CD14-positive monocyte (primary cell): ENCODE measurements around the gene NVL. TPM values are rescaled to one million over a fixed set of nuclear protein-coding genes. Genes with fewer than 3 reads are reported as not detected.

Experiments
- DNase-seq, 3 donors: peaks; one replicate each; pipeline ENCODE4 v3.0.0-alpha.2; 2011 to 2022
- H2AFZ ChIP-seq: 2 replicates; pipeline ENCODE4 v1.6.0; 2012; ENCODE audit warnings: mild to moderate bottlenecking, low read depth, low read length, inconsistent platforms; ENCODE audit not compliant: insufficient read depth, poor library complexity, severe bottlenecking
- H3K27ac ChIP-seq, 2 donors: 1 replicate in 1 of 2; 2 replicates in 1 of 2; pipeline ENCODE4 v1.5.1; 2012 to 2013; ENCODE audit warnings: low read length in 2 of 2, control low read depth in 1 of 2, inconsistent platforms in 1 of 2, low read depth in 1 of 2, mild to moderate bottlenecking in 1 of 2
- H3K27me3 ChIP-seq, 2 donors: one replicate each; pipeline versions ENCODE4 v1.6.0 to v1.6.1; 2011 to 2013; ENCODE audit warnings: low read length in 2 of 2; ENCODE audit not compliant: control insufficient read depth in 2 of 2, insufficient read depth in 2 of 2
- H3K36me3 ChIP-seq, 2 donors: replicated peaks in 1 of 2; 1 replicate in 1 of 2; 2 replicates in 1 of 2; pipeline versions ENCODE4 v1.5.1 to v1.6.1; 2012 to 2013; ENCODE audit warnings: low read length in 2 of 2, control low read depth in 1 of 2, inconsistent platforms in 1 of 2, mild to moderate bottlenecking in 1 of 2; ENCODE audit not compliant: insufficient read depth in 2 of 2, control insufficient read depth in 1 of 2
- H3K4me1 ChIP-seq, 2 donors: 1 replicate in 1 of 2; 2 replicates in 1 of 2; pipeline versions ENCODE4 v1.5.1 to v1.6.1; 2012 to 2013; ENCODE audit warnings: low read length in 2 of 2, control low read depth in 1 of 2, inconsistent platforms in 1 of 2, mild to moderate bottlenecking in 1 of 2, moderate library complexity in 1 of 2; ENCODE audit not compliant: insufficient read depth in 2 of 2, control insufficient read depth in 1 of 2
- H3K4me2 ChIP-seq: replicated peaks from 2 replicates; pipeline ENCODE3; 2012; ENCODE audit warnings: low read length, moderate library complexity, mild to moderate bottlenecking; ENCODE audit not compliant: poor library complexity, severe bottlenecking; ENCODE audit errors: extremely low read depth
- H3K4me3 ChIP-seq, 3 experiments: fragments of 200-600 bp in 1 of 3; sonication (generic) in 1 of 3; replicated peaks in 1 of 3; 1 replicate in 2 of 3; 2 replicates in 1 of 3; pipeline ENCODE4 v1.5.1; 2011 to 2013; ENCODE audit warnings: low read length in 3 of 3, mild to moderate bottlenecking in 3 of 3, control low read depth in 2 of 3, low read depth in 2 of 3, inconsistent platforms in 1 of 3, moderate library complexity in 1 of 3
- H3K79me2 ChIP-seq: 2 replicates; pipeline ENCODE4 v1.6.0; 2012; ENCODE audit warnings: mild to moderate bottlenecking, control low read depth, inconsistent platforms, low read length, moderate library complexity; ENCODE audit not compliant: insufficient read depth
- H3K9ac ChIP-seq: 2 replicates; pipeline ENCODE4 v1.6.0; 2017; ENCODE audit warnings: low read length, mild to moderate bottlenecking; ENCODE audit not compliant: insufficient read depth, poor library complexity, severe bottlenecking
- H3K9me3 ChIP-seq, 2 donors: replicated peaks in 1 of 2; 1 replicate in 1 of 2; 2 replicates in 1 of 2; pipeline versions ENCODE4 v1.5.1 to v1.6.1; 2012 to 2013; ENCODE audit warnings: low read length in 2 of 2, control low read depth in 1 of 2; ENCODE audit not compliant: control insufficient read depth in 1 of 2, insufficient read depth in 1 of 2
- H4K20me1 ChIP-seq: 2 replicates; pipeline ENCODE4 v1.6.0; 2012; ENCODE audit warnings: mild to moderate bottlenecking, low read length, control low read depth, moderate library complexity; ENCODE audit not compliant: insufficient read depth
- H3K27ac Mint-ChIP-seq, 7 donors: one replicate each; pipeline ENCODE4 v1.8.0; 2020; ENCODE audit warnings: mild to moderate bottlenecking in 7 of 7, mixed read lengths in 7 of 7, moderate library complexity in 6 of 7, inconsistent platforms in 2 of 7
- H3K27me3 Mint-ChIP-seq, 3 donors: one replicate each; pipeline ENCODE4 v1.8.0; 2021 to 2022; ENCODE audit warnings: low read depth in 3 of 3, mild to moderate bottlenecking in 3 of 3, mixed read lengths in 3 of 3, moderate library complexity in 3 of 3, inconsistent platforms in 1 of 3
- H3K36me3 Mint-ChIP-seq, 2 donors: one replicate each; pipeline ENCODE4 v1.8.0; 2020; ENCODE audit warnings: mixed read lengths in 2 of 2, inconsistent platforms in 1 of 2, mild to moderate bottlenecking in 1 of 2
- H3K4me1 Mint-ChIP-seq: one replicate; pipeline ENCODE4 v1.8.0; 2020; ENCODE audit warnings: mild to moderate bottlenecking, mixed read lengths
- H3K4me3 Mint-ChIP-seq, 2 donors: one replicate each; pipeline ENCODE4 v1.8.0; 2020; ENCODE audit warnings: mild to moderate bottlenecking in 2 of 2, mixed read lengths in 2 of 2, moderate library complexity in 1 of 2
- H3K9me3 Mint-ChIP-seq, 7 donors: one replicate each; pipeline ENCODE4 v1.8.0; 2020 to 2022; ENCODE audit warnings: mixed read lengths in 7 of 7, mild to moderate bottlenecking in 6 of 7, moderate library complexity in 6 of 7, inconsistent platforms in 2 of 7
- CTCF ChIP-seq: fragments of 200-600 bp; IDR thresholded peaks from one replicate; pipeline ENCODE4 v1.8.0; 2022; ENCODE audit warnings: antibody characterized with exemption, mild to moderate bottlenecking
- WGBS: methylation state at CpG from one replicate; pipeline ENCODE4 v1.1.5; 2013; ENCODE audit warnings: missing lambda C conversion rate; ENCODE audit not compliant: insufficient coverage; 5-methylcytosine and 5-hydroxymethylcytosine counted together
- intact Hi-C, 2 donors: fragments of 100-400 bp; cut with micrococcal nuclease; formaldehyde crosslinking; loops; one replicate each; pipeline versions ENCODE4 v1.15.0 to v1.15.1; 2023
- polyA plus RNA-seq, 3 donors: library from polyadenylated mRNA; depleted of rRNA in 1 of 3; unstranded in 2 of 3; stranded (reverse) in 1 of 3; fragments of 300-500 nt in 2 of 3; fragments of >200 nt in 1 of 3; fragmentation: Illumina TruSeq in 2 of 3; gene quantifications; 1 replicate in 2 of 3; 2 replicates in 1 of 3; pipeline ENCODE4 v1.2.3, GENCODE V29; 2012 to 2021

NVL gene
- polyA plus RNA-seq, 3 donors = 8.4 to 12.6 (median 9.6) TPM

GRCh38 chr1:224294775-224295174 lies 35.2 kb downstream of the NVL start:
- no peak overlapping the region for H3K4me3 ChIP-seq
- no peak overlapping the region for H3K9ac ChIP-seq
- H2AFZ ChIP-seq = no peak overlapping the region
- no peaks in the 10 kb centered on the region for H4K20me1 ChIP-seq
- intact Hi-C loops = no loop called here
- H3K36me3 Mint-ChIP-seq = peaks cover 61 to 78% of the 10 kb centered on the region in 2 donors
- H3K36me3 ChIP-seq = peaks cover 79 to 89% of the 10 kb centered on the region in 2 donors
- H3K4me1 Mint-ChIP-seq = no peaks in the 10 kb centered on the region
- WGBS = no CpG with 5 or more reads among the region's 1 CpG
- no peaks in the 10 kb centered on the region for H3K4me1 ChIP-seq
- no peaks in the 10 kb centered on the region for H3K79me2 ChIP-seq
- no peak overlapping the region for H3K4me2 ChIP-seq
- TF ChIP-seq CTCF = no peak
- H3K27me3 ChIP-seq = no peaks in the 10 kb centered on the region
- H3K27me3 Mint-ChIP-seq = peaks cover 0 to 1% (median 0%) of the 10 kb centered on the region in 3 donors
- no peaks in the 10 kb centered on the region for H3K9me3 Mint-ChIP-seq
- H3K4me3 Mint-ChIP-seq = no peak overlapping the region
- no peak overlapping the region for H3K27ac Mint-ChIP-seq
- no peaks in the 10 kb centered on the region for H3K9me3 ChIP-seq
- H3K27ac ChIP-seq = no peak overlapping the region
- no peak for DNase-seq

- no peak for DNase-seq
- H3K4me2 ChIP-seq = no peak overlapping the region
- Mint-ChIP-seq H3K27ac (peak overlapping the region in 1 of 7 donors; percentile 66), H3K36me3 (peaks cover 55 to 71% of the 10 kb centered on the region in 2 donors), H3K4me1 (no peaks in the 10 kb centered on the region), H3K27me3 (no peaks in the 10 kb centered on the region), H3K4me3 (no peak overlapping the region), H3K9me3 (no peaks in the 10 kb centered on the region)
- H3K9me3 ChIP-seq = no peaks in the 10 kb centered on the region
- intact Hi-C loops = no loop called here
- no peak for TF ChIP-seq CTCF
- no peaks in the 10 kb centered on the region for H3K79me2 ChIP-seq
- H3K27ac ChIP-seq = no peak overlapping the region
- H3K9ac ChIP-seq = no peak overlapping the region
- no peak overlapping the region for H2AFZ ChIP-seq
- no peaks in the 10 kb centered on the region for H3K27me3 ChIP-seq
- H3K4me1 ChIP-seq = no peaks in the 10 kb centered on the region
- H3K4me3 ChIP-seq = no peak overlapping the region
- H4K20me1 ChIP-seq = no peaks in the 10 kb centered on the region
- H3K36me3 ChIP-seq = peaks cover 81 to 84% of the 10 kb centered on the region in 2 donors
- WGBS = 89% methylated on average over 2 of the region's 3 CpGs
These were observed 37.6 kb downstream of the NVL start for GRCh38 chr1:224292419-224292818.
